Common myeloid progenitor, CD34-positive (primary cell): ENCODE results near the gene INS.

Experiments
- CTCF ChIA-PET: fragments of 350-600 bp; sonication (Branson Sonifier 250); formaldehyde crosslinking; loops from one replicate; lab custom pipeline; 2021; ENCODE audit warnings: antibody characterized with exemption; lab: Charles Lee
- POLR2A ChIA-PET: fragments of 350-600 bp; sonication (Branson Sonifier 250); formaldehyde crosslinking; loops from one replicate; lab custom pipeline; 2021; ENCODE audit warnings: antibody characterized with exemption; lab: Charles Lee
- DNase-seq, 3 donors: peaks; one replicate each; pipeline versions ENCODE4 v3.0.0 to v3.0.0-alpha.2; 2013
- H3K27ac ChIP-seq, 2 experiments: 1 replicate in 1 of 2; 2 replicates in 1 of 2; pipeline ENCODE4 v1.7.0; 2013; ENCODE audit warnings: inconsistent platforms in 2 of 2, low read length in 2 of 2, mild to moderate bottlenecking in 2 of 2, low read depth in 1 of 2, moderate library complexity in 1 of 2; ENCODE audit not compliant: severe bottlenecking in 2 of 2, insufficient read depth in 1 of 2, poor library complexity in 1 of 2
- H3K27me3 ChIP-seq, 5 experiments: replicated peaks in 2 of 5; 1 replicate in 3 of 5; 2 replicates in 2 of 5; pipeline versions ENCODE4 v1.6.1 to v1.7.0; 2013; ENCODE audit warnings: low read length in 4 of 5, mild to moderate bottlenecking in 2 of 5, moderate library complexity in 2 of 5, inconsistent platforms in 1 of 5; ENCODE audit not compliant: insufficient read depth in 5 of 5, control insufficient read depth in 4 of 5
- H3K36me3 ChIP-seq, 4 experiments: 1 replicate in 2 of 4; 2 replicates in 2 of 4; pipeline versions ENCODE4 v1.6.1 to v1.7.0; 2013; ENCODE audit warnings: low read length in 3 of 4, control low read depth in 1 of 4, mild to moderate bottlenecking in 1 of 4; ENCODE audit not compliant: control insufficient read depth in 4 of 4, insufficient read depth in 4 of 4
- H3K4me1 ChIP-seq, 4 experiments: 1 replicate in 3 of 4; 2 replicates in 1 of 4; pipeline versions ENCODE4 v1.6.1 to v1.7.1; 2013; ENCODE audit warnings: low read length in 3 of 4, mild to moderate bottlenecking in 3 of 4, control low read depth in 1 of 4, inconsistent platforms in 1 of 4, moderate library complexity in 1 of 4; ENCODE audit not compliant: control insufficient read depth in 4 of 4, insufficient read depth in 4 of 4; ENCODE audit errors: control extremely low read depth in 1 of 4
- H3K4me3 ChIP-seq, 7 experiments: 1 replicate in 4 of 7; 2 replicates in 3 of 7; pipeline versions ENCODE4 v1.5.1 to v1.7.0; 2013; ENCODE audit warnings: mild to moderate bottlenecking in 7 of 7, low read length in 6 of 7, moderate library complexity in 6 of 7, inconsistent platforms in 2 of 7, low read depth in 2 of 7, control low read depth in 1 of 7; ENCODE audit not compliant: insufficient read depth in 4 of 7, control insufficient read depth in 1 of 7; ENCODE audit errors: extremely low read depth in 1 of 7
- H3K9me3 ChIP-seq, 5 experiments: 1 replicate in 4 of 5; 2 replicates in 1 of 5; pipeline versions ENCODE4 v1.6.1 to v1.7.1; 2013; ENCODE audit warnings: low read length in 4 of 5, mild to moderate bottlenecking in 2 of 5, inconsistent platforms in 1 of 5, low read depth in 1 of 5, moderate library complexity in 1 of 5; ENCODE audit not compliant: control insufficient read depth in 4 of 5, insufficient read depth in 2 of 5; ENCODE audit errors: control extremely low read depth in 1 of 5
- WGBS: methylation state at CpG from one replicate; pipeline ENCODE4 v1.1.5; 2013; ENCODE audit not compliant: insufficient coverage; 5-methylcytosine and 5-hydroxymethylcytosine counted together

The INS gene

DNA sequence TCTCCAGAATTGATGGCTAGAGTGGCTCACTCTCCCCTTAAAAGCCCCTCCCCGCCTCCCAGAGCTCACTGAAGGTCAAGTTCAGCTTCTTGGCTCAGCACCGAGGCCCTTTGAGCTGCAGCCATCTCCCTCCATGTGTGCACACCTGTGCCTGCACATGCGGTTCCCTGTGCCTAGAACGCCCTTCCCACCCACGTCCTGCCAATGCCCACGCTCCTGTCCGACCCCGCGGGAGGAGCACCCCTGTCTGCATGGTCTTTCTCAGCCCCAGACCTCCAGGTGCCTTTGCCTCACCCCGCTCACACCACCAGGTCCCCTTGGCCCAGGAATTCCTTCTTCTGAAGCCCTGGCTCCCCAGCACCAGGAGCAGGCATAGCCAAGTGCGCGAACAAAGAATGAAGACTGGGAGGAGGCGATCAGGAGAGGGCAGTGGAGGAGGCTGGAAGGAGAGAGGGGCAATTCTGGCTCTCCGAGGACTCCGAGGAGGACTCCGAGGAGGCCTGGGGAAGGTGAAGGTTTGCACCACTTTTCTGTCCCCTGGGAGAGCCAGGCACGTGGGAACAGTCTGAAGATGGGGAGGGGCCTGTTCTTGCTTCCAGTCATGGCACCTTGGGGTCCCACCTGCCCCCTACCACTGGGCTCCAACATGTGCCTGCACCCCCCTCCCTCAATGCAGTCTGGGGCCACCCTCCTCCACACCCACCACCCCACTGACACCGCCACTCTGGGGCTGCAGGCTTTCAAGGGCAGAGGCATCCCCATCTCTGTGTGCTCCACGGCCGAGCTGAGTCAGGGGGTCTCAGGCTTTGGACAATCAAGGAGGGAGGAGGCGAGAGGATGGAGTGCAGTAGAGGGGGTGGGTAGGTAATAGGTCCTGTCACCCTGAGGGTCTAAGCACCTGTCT, 39.5 kb downstream of the INS start:
- H3K4me1 ChIP-seq: peaks cover 0 to 3% (median under 1%) of the 10 kb centered on the region in 4 experiments
- peaks cover under 1 to 7% (median 4%) of the 10 kb centered on the region in 5 experiments for H3K9me3 ChIP-seq
- peaks cover 0 to 26% (median 5%) of the 10 kb centered on the region in 5 experiments for H3K27me3 ChIP-seq
- 98% methylated on average over 17 of the region's 21 CpGs for WGBS
- no peak for DNase-seq
- no peak overlapping the region for H3K27ac ChIP-seq
- no peak overlapping the region for H3K4me3 ChIP-seq
- ChIA-PET CTCF (no interaction called here), POLR2A (no interaction called here)
- no peaks in the 10 kb centered on the region for H3K36me3 ChIP-seq

DNA sequence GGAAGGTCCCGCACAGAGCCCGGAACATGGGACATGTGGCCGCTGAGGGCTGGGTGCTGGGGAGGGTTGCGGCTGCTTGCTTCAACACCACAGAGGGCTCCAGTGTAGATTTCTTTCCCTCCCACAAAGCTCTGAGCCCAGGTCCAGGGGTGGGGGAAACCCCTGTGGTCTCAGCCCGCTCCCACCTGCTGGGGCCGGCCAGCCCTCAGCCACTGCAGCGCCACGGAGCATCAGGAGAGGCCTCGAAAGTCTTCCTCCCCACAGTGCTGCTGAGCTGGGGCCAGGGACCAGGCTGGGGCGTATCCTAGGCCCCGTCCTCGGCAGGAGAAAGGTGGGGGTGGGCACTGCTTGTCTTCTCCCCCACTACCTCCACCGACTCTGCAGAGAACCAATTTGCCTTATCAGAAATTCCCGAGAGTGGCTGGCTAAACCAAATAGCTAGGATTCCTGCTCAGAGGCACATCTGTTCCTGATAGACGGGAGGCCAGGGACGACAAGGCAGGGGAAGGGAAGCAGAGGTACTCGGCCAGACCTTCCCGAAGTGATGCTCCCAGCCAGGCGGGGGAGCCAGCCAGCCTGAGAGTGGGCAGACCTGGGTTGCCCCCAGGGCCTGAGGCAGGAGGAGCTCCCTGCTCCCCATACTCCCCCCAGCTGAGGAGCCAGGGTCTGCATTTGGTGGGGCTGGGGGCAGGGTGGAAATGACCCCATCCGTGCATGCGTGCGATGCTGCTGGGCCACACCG, 40.5 kb downstream of the INS start:
- peaks cover 3 to 14% (median 9%) of the 10 kb centered on the region in 5 experiments for H3K9me3 ChIP-seq
- no peak overlapping the region for H3K4me3 ChIP-seq
- WGBS: 98% methylated on average over 15 of the region's 23 CpGs
- peaks cover 0 to 3% (median under 1%) of the 10 kb centered on the region in 4 experiments for H3K4me1 ChIP-seq
- no peaks in the 10 kb centered on the region for H3K36me3 ChIP-seq
- H3K27me3 ChIP-seq: peaks cover 0 to 26% (median 5%) of the 10 kb centered on the region in 5 experiments
- ChIA-PET POLR2A (no interaction called here), CTCF (no interaction called here)
- no peak for DNase-seq
- no peak overlapping the region for H3K27ac ChIP-seq

DNA sequence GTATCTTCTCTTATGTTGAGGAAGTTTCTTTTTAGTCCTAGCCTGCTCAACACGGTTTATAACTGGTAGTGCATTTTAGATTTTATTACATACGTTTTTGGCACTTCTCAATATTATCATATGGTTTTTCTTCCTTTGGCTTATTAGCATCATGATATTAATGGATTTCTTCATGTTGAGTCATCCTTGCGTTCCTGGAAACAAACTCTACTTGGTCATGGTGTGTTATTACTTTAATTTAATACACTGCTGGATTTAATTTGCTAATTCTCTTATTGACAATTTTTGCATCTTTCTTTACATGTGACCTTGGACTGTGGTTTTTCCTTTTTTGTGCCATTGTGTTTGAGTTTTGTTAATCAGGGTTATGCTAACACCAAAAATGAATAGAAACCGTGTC, 42.3 kb downstream of the INS start:
- Histone ChIP-seq H3K36me3 (no peaks in the 10 kb centered on the region), H3K27ac (no peak overlapping the region), H3K9me3 (peaks cover 3 to 14% (median 9%) of the 10 kb centered on the region in 5 experiments), H3K4me1 (peaks cover 0 to 3% (median under 1%) of the 10 kb centered on the region in 4 experiments), H3K27me3 (peaks cover 0 to 26% (median 3%) of the 10 kb centered on the region in 5 experiments), H3K4me3 (no peak overlapping the region)
- DNase-seq: no peak
- WGBS: 100% methylated on average over 1 of the region's 4 CpGs
- ChIA-PET CTCF (no interaction called here), POLR2A (no interaction called here)

DNA sequence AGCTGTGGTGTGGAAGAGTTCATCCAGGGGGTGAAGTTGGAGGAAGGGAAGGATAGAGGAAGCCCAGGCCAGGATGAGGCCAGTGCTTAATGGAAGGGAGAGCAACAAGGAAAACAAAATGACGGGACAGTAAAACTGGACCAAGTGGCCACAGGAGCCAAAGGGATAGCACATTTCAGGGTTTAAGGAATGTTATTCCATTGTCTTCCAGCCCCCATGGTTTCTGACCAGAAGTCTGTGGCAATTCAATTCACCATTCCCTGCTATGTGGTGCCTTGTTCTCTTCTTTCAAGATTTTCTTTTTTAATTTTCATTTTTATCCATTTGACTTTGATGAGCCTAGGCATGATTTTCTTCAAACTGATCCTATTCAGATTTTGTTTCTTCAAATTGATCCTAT, 44.3 kb downstream of the INS start:
- DNase-seq: no peak
- POLR2A ChIA-PET: no interaction called here
- no peak overlapping the region for H3K4me3 ChIP-seq
- CTCF ChIA-PET: interaction anchor here (1.4 kb wide), 1 partner anchor 35 kb away, joined by 4 read pairs; no protein-coding TSS in a partner anchor
- no peaks in the 10 kb centered on the region for H3K4me1 ChIP-seq
- 100% methylated on average over 1 of the region's 1 CpG for WGBS
- peaks cover 3 to 14% (median 9%) of the 10 kb centered on the region in 5 experiments for H3K9me3 ChIP-seq
- no peaks in the 10 kb centered on the region for H3K36me3 ChIP-seq
- peaks cover 0 to 22% (median 3%) of the 10 kb centered on the region in 5 experiments for H3K27me3 ChIP-seq
- no peak overlapping the region for H3K27ac ChIP-seq

DNA sequence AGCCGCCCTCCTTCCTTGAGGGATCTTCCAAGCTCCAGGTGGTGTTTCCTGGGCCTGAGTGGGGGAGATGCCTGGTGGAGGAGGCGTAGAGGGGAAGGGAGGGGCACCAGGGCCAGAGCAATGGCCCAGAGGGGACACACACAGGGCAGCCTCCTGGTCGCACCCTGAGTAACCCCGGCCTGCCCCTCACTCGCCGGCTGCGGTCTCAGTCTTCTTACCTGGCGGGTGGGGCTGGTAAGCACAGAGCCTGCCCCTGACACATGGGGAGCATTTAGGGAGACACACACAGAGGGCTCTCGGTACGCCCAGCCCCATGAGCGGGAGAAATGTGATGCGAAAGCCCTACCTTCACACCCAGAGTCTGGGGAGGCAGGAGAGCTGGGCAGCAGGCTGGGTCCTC, 45.7 kb downstream of the INS start:
- no peaks in the 10 kb centered on the region for H3K36me3 ChIP-seq
- no peak overlapping the region for H3K27ac ChIP-seq
- H3K9me3 ChIP-seq: peaks cover 3 to 14% (median 9%) of the 10 kb centered on the region in 5 experiments
- H3K4me3 ChIP-seq: no peak overlapping the region
- DNase-seq: no peak
- peaks cover 0 to 7% (median 3%) of the 10 kb centered on the region in 4 experiments for H3K4me1 ChIP-seq
- H3K27me3 ChIP-seq: peaks cover 0 to 15% (median 3%) of the 10 kb centered on the region in 5 experiments
- ChIA-PET CTCF (no interaction called here), POLR2A (no interaction called here)
- 98% methylated on average over 8 of the region's 12 CpGs for WGBS

DNA sequence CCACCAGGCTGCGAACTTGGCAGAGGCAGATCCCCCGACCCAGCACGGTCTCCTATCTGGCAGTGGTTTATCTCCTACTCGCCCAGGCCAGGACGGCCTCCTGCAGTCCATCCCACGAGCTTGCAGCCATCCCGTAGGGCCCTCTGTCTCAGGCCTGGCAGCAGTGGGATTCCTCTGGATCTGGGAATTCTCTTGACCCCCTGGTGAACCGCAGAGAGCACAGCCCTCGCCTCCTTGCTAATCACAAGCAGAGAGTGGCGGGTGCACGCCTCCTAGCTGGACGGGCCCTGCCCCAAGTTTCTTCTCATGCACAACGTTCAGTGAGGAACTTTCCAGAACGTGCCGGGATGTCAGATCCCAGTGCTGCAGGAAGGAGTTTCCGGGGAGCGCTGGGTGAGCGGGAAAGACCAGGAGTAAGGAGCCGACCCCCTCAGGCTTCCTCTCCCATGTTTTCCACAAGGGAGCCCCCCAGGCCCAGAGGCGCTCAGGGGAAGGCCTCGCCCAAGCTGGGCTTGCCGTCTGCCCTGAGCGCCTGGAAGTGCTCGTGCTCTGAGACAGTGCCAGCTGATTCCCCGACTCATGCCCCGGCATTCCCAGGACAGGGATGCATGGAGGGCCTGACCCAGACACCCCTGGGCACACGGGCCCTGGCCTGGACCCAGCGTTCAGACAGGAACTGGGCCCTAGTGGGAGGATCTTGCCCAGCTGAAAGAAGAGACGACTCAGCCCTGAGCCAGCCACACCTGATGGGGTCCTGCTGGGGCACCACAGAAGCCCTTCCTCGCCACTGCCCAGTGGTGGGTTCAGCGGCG, 46.4 kb downstream of the INS start:
- POLR2A ChIA-PET: no interaction called here
- CTCF ChIA-PET: no interaction called here
- Histone ChIP-seq H3K4me3 (no peak overlapping the region), H3K9me3 (peaks cover 3 to 14% (median 9%) of the 10 kb centered on the region in 5 experiments), H3K4me1 (peaks cover 0 to 12% (median 8%) of the 10 kb centered on the region in 4 experiments), H3K27ac (no peak overlapping the region), H3K36me3 (no peaks in the 10 kb centered on the region), H3K27me3 (peaks cover 0 to 10% (median 3%) of the 10 kb centered on the region in 5 experiments)
- no peak for DNase-seq
- WGBS: 96% methylated on average over 30 of the region's 32 CpGs
